ENCODE results near the gene CACNA2D3. TPM values are rescaled to one million over a fixed set of nuclear protein-coding genes. Genes with fewer than 3 reads are reported as not detected.

The CACNA2D3 gene
- polyA plus RNA-seq, 3 donors = 8.3 to 21.5 (median 10.4) TPM

DNA sequence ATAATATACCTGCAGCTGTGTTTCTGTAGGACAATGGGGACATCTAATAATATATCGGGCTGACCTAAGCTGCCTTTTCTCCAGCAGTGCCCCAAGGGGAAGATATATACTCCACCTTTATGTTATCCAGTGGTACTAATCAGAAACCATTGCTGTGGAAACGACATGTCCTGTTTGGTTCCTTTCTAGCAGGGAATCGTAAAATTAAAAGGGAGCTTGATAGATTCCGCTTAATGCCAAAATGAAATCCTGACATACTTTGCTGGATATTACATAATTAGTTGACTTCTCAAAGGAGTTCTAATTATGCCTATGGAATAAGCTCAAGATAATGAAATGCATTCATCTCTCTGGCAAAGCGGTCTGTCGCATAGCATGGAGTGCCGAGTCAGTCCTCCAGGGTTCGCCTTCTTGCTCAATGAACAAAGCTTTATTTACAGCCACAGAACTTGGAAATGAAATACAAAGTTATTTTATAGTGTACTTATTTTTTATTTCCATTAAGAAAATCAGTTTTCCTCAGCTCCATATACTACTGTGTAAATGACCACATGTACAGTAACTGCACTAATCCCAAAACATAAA is 542.8 kb downstream of the CACNA2D3 start:
- H4K20me1 ChIP-seq (ENCODE audit: insufficient read depth, low read length) = no peaks in the 10 kb centered on the region
- H3K27ac ChIP-seq (ENCODE audit: low read depth in 1 of 2, low read length in 2 of 2) = no peak overlapping the region
- H3K9ac ChIP-seq (ENCODE audit: insufficient read depth, low read length, poor library complexity, severe bottlenecking) = no peak overlapping the region
- Mint-ChIP-seq H3K9me3 (peaks cover 0 to 17% (median 5%) of the 10 kb centered on the region in 7 donors), H3K36me3 (no peaks in the 10 kb centered on the region), H3K4me3 (no peak overlapping the region), H3K4me1 (no peaks in the 10 kb centered on the region), H3K27me3 (ENCODE audit: low read depth in 3 of 3) (no peaks in the 10 kb centered on the region), H3K27ac (no peak overlapping the region)
- no peaks in the 10 kb centered on the region for H3K4me1 ChIP-seq (ENCODE audit: control insufficient read depth in 1 of 2, insufficient read depth in 2 of 2, low read length in 2 of 2)
- no peak overlapping the region for H2AFZ ChIP-seq (ENCODE audit: insufficient read depth, low read depth, low read length, poor library complexity, severe bottlenecking)
- H3K9me3 ChIP-seq (replicated peaks in 1 of 2; ENCODE audit: control insufficient read depth in 1 of 2, insufficient read depth in 1 of 2, low read length in 2 of 2) = peaks cover 9% of the 10 kb centered on the region in 2 donors
- WGBS (ENCODE audit: insufficient coverage) = no CpG with 5 or more reads among the region's 8 CpGs
- DNase-seq = no peak
- no peaks in the 10 kb centered on the region for H3K79me2 ChIP-seq (ENCODE audit: insufficient read depth, low read length)
- intact Hi-C loops (cut with micrococcal nuclease) = no loop called here
- no peaks in the 10 kb centered on the region for H3K36me3 ChIP-seq (replicated peaks in 1 of 2; ENCODE audit: control insufficient read depth in 1 of 2, insufficient read depth in 2 of 2, low read length in 2 of 2)
- no peak overlapping the region for H3K4me3 ChIP-seq (replicated peaks in 1 of 3; ENCODE audit: low read depth in 2 of 3, low read length in 3 of 3)
- TF ChIP-seq, protein P1, sequence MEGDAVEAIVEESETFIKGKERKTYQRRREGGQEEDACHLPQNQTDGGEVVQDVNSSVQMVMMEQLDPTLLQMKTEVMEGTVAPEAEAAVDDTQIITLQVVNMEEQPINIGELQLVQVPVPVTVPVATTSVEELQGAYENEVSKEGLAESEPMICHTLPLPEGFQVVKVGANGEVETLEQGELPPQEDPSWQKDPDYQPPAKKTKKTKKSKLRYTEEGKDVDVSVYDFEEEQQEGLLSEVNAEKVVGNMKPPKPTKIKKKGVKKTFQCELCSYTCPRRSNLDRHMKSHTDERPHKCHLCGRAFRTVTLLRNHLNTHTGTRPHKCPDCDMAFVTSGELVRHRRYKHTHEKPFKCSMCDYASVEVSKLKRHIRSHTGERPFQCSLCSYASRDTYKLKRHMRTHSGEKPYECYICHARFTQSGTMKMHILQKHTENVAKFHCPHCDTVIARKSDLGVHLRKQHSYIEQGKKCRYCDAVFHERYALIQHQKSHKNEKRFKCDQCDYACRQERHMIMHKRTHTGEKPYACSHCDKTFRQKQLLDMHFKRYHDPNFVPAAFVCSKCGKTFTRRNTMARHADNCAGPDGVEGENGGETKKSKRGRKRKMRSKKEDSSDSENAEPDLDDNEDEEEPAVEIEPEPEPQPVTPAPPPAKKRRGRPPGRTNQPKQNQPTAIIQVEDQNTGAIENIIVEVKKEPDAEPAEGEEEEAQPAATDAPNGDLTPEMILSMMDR (IDR thresholded peaks at IDR 0.05) = no peak
- no peak overlapping the region for H3K4me2 ChIP-seq (replicated peaks; ENCODE audit: extremely low read depth, low read length, poor library complexity, severe bottlenecking)
- no peaks in the 10 kb centered on the region for H3K27me3 ChIP-seq (ENCODE audit: control insufficient read depth in 2 of 2, insufficient read depth in 2 of 2, low read length in 2 of 2)

GRCh38 chr3:54668236-54668635 is 545.9 kb downstream of the CACNA2D3 start:
- Histone ChIP-seq H3K4me1 (ENCODE audit: control insufficient read depth in 1 of 2, insufficient read depth in 2 of 2, low read length in 2 of 2) (no peaks in the 10 kb centered on the region), H3K27ac (ENCODE audit: low read depth in 1 of 2, low read length in 2 of 2) (no peak overlapping the region), H3K27me3 (ENCODE audit: control insufficient read depth in 2 of 2, insufficient read depth in 2 of 2, low read length in 2 of 2) (no peaks in the 10 kb centered on the region), H3K9me3 (replicated peaks in 1 of 2; ENCODE audit: control insufficient read depth in 1 of 2, insufficient read depth in 1 of 2, low read length in 2 of 2) (peaks cover 6 to 8% of the 10 kb centered on the region in 2 donors), H2AFZ (ENCODE audit: insufficient read depth, low read depth, low read length, poor library complexity, severe bottlenecking) (no peak overlapping the region), H3K4me2 (replicated peaks; ENCODE audit: extremely low read depth, low read length, poor library complexity, severe bottlenecking) (no peak overlapping the region), H3K9ac (ENCODE audit: insufficient read depth, low read length, poor library complexity, severe bottlenecking) (no peak overlapping the region), H3K79me2 (ENCODE audit: insufficient read depth, low read length) (no peaks in the 10 kb centered on the region), H3K4me3 (replicated peaks in 1 of 3; ENCODE audit: low read depth in 2 of 3, low read length in 3 of 3) (no peak overlapping the region), H3K36me3 (replicated peaks in 1 of 2; ENCODE audit: control insufficient read depth in 1 of 2, insufficient read depth in 2 of 2, low read length in 2 of 2) (no peaks in the 10 kb centered on the region), H4K20me1 (ENCODE audit: insufficient read depth, low read length) (no peaks in the 10 kb centered on the region)
- no peak for DNase-seq
- Mint-ChIP-seq H3K27ac (no peak overlapping the region), H3K4me1 (no peaks in the 10 kb centered on the region), H3K27me3 (ENCODE audit: low read depth in 3 of 3) (peaks cover 0 to 2% (median 0%) of the 10 kb centered on the region in 3 donors), H3K4me3 (no peak overlapping the region), H3K9me3 (peaks cover 0 to 12% (median 2%) of the 10 kb centered on the region in 7 donors), H3K36me3 (no peaks in the 10 kb centered on the region)
- intact Hi-C loops (cut with micrococcal nuclease) = no loop called here
- WGBS (ENCODE audit: insufficient coverage) = 93% methylated on average over 2 of the region's 3 CpGs
- TF ChIP-seq, protein P1 (IDR thresholded peaks at IDR 0.05) = no peak

Measured in CD14-positive monocyte (primary cell).